Eye (tissue), 1 donor: ENCODE measurements around the gene AMIGO3.
"Not testable (repeated sequence)": the region's sequence is repeated elsewhere in the genome, so short reads cannot be mapped to it uniquely, and the experiment has no call there.

Source experiments
- DNase-seq: peaks from one replicate; pipeline ENCODE4 v3.0.0-alpha.2; 2015

The AMIGO3 gene

DNA sequence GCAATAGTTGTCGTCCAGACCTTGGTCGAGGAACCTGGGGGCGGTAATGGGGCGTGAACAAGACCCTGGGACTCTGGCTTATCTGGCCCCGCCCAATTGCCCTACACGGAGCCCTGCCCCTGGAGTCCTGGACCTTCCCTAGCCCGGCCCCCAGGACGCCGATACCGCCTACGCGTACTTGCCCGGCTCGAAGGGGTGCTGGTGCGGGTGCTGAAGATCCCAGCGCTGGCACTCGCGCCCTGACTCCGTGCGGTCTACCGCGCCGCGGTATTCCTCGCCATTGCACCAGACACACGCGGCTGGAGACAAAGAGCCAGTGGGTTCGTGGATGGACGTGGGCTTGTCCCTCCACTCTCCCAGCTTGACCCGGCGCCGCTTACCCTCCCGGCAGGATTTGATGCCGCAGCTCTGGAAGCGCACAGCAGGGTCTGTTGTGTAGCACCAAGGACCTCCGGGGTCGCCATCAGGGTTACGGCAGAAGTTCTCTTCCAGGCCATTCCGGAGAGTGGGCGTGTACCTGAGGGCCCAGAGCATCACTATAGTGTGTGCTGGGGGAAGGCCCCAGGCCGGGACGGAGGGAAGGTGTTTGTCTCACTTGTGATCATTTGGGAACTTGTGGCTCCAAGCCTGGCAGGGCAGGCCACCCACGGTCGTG is 32.6 kb downstream of the AMIGO3 start:
- DNase-seq: peak; percentile 78

DNA sequence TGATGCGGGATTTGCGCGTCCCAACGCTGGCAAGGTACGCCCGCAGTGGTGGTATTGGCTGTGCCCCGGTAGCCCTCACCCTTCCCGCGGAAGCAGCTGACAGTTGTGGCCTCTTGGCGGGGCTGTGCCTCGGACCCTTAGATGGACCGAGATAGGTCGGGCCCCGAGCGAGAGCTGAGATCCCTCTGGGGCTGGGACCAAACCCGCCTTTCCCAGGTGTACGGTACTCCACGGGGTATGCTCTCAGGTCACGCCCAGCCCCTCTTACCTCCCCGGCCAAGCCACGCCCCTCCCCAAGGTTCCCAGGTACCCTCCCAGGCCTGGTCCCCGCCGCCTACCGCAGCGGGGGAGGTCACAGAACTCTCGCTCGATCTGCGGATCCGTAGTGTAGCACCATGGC is 33.1 kb downstream of the AMIGO3 start:
- DNase-seq: peak; percentile 51

DNA sequence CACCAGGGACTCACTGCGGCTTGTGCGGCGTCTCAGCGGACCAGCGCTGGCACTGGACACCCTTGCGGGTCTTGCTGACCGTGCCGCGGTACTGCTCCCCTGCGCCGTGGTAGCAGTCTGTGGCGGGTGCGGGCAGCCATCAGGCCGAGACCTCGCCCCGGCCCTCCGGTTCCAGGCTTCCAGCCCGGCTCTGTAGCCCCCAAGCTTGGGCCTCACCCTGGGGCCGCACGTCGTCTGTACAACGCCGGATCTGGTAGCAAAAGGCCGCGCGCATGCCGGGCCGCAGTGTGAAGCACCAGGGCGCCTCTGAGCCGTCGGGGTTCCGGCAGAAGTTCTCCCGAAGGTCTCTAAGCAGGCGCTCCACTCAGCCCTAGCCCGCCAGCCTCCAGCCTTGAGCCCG is 33.6 kb downstream of the AMIGO3 start:
- DNase-seq: not testable (repeated sequence)

DNA sequence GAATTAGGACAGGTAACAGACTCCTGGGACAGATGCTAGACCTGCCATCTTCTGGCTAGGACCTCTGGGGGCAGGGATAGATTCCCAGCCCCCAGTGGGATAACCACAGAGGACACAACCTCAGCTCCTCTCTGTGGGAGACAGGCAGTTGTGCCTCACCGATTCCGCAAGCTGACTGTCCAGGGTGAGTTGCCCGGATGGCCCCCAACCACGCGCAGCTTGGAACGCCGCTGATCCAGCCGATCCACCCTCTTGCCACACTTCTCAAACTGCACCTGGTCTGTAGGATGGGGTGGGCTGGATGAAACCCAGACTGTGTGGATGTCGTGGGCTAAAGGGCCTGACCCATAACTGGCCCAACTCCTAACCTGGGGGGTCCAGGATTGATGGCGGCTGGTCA is 34.4 kb downstream of the AMIGO3 start:
- DNase-seq: not testable (repeated sequence)

DNA sequence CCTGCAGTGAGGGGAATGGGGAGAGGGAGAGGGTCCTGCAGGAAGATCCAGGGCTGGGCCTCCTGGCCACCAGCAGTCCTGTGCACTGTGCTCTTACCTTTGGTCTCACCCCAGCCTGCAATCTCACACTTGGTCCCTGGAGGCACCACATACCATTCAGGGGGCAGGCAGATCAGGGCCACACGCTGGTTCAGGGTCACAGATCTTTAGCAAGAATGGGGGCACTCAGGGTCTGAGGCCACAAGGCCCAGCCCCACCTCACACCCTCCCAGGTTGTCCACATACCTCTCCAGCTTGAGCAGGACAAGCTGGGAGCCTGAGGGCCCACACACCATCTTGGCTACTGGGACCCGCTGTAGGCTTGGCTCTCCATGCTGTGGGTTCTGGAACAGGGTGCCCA is 35.0 kb downstream of the AMIGO3 start:
- not testable (repeated sequence) for DNase-seq

DNA sequence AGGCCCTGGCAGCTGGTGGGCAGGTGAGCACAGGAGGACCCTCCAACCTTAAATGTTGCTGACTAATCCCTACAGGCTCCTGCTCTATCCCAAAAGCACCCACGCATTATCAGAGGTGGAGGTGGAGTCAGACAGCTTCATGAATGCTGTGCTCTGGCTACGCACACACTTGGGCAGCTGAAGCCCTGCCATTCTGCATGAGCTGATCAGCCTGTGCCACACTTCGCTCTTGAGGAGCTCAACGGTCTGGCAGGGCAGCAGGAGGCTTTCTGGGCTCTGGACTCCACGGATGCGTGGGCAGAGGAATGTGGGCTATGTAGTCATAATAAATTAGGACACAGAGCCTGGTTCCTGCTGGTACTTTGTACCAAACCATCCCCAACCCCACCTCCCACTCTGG is 36.3 kb downstream of the AMIGO3 start:
- no peak for DNase-seq

DNA sequence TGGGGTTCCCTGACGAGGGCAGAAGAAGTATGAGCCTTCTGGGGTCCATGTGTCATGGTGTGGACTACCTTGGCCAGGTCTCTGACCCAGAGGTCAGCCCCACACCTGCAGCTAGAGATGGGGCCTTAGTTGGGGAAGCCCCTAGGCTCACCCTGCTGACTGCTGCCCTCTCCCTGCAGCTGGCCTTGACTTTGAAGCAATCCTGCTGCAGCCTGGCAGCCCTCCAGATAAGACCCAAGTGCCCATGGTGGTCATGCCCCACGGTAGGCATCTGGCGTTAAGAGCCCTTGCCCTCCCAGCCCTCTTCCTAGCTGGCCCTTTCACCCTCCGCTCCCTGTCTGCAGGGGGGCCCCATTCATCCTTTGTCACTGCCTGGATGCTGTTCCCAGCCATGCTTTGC is 37.9 kb downstream of the AMIGO3 start:
- no peak for DNase-seq

DNA sequence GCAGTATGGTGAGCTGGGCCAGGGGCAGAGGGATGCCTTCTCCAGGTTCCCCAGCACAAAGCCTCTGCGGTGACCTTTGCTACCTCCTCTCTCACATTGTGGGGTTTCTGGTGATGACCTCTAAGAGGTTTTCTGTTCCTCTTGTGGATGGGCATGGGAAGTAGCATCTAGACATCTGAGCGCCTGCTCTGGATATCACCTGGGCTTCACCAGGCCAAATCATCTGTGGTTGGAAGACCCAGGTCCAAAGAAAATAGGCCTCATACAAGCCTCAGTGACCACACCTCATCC is 38.3 kb downstream of the AMIGO3 start:
- no peak for DNase-seq

DNA sequence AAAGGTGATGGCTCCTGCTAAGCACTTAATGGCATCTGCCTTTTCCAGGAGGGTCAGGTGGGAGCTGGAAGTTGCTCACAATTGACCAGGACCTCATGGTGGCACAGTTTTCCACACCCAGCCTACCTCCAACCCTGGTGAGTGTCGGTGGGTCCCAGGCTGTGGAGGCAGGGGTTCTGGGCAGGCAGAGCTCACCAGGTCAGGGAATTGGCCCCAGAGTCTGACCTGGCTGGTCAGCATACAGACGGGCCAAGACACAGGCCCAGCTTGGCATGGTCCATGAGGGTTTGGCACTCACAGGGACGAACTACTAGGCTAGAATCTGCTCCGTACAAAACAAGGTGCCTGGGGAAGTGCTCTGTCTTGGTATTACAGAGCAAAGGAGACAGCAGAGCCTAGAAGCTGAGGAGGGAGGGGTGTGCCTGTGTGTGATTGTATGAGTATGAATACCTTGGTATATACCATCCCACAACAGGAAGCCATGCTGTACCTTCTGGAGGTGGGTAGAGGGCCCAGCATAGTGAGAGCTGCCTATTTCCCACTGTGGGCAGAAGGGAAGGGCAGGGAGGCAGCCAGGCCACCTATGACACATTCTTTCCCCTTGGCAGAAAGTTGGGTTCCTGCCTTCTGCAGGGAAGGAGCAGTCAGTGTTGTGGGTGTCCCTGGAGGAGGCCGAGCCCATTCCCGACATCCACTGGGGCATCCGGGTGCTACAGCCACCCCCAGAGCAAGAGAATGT is 38.8 kb downstream of the AMIGO3 start:
- DNase-seq: no peak

DNA sequence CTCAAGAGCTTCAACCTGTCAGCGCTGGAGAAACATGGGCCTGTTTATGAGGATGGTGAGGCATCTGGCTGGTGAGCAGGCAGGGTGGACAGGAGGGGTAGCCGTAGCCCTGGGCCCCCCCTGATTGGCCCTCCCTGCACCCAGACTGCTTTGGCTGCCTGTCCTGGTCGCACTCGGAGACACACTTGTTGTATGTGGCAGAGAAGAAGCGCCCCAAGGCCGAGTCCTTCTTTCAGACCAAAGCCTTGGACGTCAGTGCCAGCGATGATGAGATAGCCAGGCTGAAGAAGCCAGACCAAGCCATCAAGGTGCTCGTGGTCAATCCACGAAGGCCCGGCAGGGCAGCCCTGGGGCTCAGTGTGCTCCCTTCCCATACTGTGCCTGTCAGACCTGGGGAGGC is 43.6 kb downstream of the AMIGO3 start:
- DNase-seq: no peak

DNA sequence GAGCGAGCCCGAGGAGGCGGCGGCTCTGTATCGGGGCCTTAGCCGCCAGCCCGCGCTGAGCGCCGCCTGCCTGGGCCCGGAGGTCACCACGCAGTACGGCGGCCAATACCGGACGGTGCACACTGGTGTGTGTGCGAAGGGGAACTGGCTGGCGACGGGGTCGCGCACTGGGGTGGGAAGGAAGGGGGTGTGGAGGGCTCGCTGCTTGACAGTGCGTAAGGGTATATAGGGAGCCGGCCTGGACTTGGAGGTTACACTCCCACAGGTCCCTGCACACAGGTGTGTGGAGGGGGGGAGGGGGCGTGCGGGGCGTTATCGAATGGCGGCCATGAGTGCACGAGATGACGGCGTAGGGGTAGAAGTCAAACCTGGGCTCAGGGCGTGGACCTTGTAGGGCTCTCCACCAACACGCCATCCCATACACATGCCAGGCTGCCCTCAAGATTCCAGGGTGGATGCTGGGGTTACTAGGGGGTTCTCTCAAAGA is 44.9 kb downstream of the AMIGO3 start:
- no peak for DNase-seq

DNA sequence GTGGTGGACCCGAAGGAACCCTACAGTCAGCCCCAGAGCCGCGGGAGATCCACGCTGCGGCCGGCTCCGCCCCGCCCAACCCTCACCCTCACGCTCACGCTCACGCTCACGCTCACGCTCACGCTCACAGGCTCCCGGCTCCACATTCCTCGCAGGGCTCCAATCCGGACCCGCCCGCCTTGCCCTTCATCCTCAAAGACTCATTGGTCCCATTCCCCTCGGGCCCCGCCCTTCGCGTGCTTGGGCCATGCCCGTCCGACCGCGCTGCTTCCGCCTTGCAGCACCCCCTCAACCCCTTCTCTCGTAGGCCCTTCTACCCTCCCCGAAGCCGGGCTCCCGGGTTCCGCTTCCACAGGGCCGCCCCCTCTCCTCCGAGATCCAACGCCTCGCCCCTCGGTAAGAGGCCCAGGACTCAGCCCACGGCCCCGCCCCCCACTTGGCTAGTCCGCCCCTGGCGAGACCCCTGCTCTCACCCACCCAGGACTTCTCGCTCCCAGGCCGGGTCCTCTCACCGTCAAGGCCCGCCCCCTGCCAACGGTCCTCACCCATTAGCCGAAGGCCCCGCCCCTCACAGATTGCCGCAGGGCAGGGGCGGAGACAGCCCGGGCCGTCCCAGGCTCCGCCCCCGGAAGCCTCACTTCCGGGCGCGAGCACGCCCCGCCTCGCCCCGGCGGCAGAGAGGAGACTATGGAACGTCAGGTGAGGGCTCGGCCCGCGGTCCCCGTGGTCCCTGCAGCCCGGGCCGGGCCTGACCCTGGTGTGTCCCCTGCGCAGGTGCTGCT is 45.6 kb downstream of the AMIGO3 start, which contains the start of gene APEH:
Gene APEH, plus strand, starts transcription at position 637 of the 782 bp plus-strand sequence. Its CDS starts 51 bp downstream, at position 688.
- DNase-seq: peak; percentile 98

DNA sequence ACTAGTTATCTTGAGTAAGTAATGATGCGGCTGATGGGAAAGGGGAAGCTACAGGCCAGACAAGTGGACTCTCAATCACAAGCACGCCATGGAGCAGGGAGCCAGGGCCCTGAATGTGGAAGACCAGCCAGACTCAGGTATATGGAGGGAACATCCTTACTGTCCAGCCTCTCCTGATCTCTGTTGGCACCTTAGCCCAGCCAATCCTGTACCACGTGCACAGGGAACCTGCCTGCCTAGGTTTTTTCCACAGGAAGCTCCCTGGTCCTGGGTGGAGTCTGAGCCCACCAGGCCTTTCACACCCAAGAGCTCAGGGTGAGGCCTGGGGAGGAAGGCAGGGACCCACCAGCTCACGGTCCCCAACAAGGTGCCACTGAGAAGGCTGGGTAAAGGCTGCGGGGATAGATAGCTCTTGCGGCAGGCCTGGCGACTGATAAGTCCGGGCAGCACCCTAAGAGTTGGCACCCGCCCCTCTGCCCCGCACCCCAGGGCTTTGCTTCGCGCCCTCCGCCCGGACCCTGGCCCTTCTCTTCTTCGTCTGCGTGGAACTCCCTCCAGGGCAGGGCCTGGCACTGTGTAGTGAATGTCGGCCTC is 46.3 kb downstream of the AMIGO3 start:
- no peak for DNase-seq

DNA sequence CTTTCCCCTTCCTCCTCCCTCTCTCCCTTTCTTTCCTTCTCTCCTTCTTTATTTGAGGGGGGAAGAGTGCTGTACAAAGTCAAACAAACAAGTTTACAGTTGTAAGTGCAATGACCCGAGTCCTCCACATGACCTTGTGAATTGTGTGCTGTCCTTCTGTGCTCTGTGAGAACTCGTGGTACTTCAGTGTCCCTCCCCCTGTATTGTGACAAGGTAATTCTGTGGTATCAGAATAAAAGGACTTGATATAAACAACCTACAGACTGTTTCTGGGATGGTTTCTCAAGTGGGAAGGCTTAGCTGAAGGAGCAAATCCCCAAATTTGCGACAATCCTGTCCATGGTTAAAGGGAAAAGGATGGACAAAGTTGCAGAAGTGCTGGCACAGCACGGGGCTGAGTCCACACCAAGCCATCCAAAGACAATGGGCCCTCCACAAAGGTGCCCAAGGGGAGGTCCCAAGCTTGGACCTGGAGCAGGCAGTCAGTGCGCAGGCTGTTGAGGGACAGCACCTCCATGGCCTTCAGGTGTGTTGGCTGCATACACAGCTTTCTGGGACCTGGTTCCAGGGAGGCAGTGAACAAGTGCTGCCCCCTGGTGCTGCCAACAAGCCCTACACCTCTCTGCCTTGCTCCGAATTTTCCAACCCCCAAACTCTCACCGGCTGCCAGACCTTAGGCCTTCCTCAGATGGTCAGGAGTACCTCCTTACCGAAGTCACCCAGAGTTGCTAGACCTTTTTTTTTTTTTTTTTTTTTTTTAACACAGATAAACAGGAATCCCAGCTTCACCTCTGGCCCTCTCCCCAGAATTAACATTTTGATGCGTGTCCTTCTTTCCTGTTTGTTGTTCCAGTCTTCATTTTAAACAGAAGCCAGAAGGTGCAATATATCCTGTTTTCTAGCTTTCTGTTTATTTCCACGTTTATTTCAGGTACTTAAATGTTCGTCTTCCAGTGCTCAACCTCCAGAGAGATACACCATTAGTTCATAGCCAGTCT is 47.9 kb downstream of the AMIGO3 start:
- peak; percentile 91 for DNase-seq

DNA sequence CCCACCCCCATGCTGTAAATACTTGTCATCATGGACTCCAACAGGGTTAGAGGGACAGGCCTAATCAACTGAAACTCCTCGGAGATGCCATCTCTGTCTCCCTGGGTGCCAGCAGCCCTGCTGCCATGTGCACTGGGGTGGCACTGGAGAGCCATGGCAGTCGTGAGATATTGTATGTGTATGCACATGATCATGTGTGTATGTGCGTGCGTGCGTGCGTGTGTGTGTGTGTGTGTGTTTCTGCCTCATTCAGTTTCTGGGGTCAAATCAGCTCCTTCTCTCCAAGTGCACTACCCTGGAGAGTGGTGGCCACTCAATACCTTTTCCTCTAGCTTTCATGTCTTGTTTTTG is 48.6 kb downstream of the AMIGO3 start:
- DNase-seq: no peak

DNA sequence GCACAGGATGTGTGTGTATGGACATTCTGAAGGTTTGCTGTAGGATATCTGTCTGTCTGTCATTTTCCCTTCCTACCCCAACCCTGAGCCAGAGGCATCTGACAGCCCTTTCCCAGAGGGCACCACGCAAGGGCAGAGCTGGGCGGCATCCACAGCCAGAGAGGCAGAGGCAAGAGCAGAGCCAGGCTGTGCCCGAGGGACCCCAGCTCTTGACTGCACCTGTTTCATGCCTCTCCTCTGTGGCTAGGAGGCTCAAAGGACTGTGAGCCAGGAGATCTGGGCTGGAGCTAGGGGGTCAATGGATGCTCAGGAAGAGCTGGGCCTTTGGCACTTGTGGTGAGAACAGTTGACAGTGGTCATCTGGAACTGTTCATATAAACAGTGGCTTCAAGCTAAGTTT is 50.1 kb downstream of the AMIGO3 start:
- no peak for DNase-seq

DNA sequence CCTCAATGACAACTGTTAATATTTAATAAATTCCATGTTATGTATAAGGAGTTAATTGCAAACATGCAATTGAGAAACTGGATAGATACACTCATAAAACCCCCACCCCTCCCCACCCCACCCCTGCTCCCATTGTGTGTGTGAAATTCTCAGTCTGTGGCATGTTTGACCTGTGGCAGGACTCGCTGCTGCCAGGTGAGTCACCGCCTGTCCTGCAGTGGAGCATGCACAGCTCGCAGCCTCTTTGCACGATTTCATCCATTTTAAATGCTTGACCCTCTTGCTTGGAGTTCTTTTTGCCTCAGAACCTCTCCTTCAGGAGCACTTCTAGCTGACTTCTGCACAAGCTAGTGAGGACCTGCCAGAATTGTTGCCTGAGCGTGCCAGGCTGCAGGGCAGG is 50.6 kb downstream of the AMIGO3 start:
- DNase-seq: no peak

DNA sequence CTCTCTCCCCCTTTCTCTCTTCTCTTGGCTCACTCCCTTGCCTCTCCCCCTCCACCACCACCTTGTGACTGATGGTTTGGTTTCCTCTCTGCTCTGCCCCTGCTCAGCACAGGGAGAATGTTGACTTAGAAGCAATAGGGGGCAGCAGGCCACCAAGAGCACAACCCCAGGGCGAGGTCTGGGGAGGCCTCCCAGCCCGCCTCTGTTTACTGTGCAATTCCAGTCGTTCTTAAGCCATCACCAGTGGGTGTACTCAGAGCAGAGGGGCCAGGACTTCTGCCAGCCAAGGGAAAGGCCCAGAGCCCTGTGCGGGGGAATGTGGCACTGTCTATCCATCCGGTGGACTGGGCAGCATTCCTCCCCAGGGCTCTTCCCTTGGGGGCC is 51.1 kb downstream of the AMIGO3 start:
- DNase-seq: no peak

DNA sequence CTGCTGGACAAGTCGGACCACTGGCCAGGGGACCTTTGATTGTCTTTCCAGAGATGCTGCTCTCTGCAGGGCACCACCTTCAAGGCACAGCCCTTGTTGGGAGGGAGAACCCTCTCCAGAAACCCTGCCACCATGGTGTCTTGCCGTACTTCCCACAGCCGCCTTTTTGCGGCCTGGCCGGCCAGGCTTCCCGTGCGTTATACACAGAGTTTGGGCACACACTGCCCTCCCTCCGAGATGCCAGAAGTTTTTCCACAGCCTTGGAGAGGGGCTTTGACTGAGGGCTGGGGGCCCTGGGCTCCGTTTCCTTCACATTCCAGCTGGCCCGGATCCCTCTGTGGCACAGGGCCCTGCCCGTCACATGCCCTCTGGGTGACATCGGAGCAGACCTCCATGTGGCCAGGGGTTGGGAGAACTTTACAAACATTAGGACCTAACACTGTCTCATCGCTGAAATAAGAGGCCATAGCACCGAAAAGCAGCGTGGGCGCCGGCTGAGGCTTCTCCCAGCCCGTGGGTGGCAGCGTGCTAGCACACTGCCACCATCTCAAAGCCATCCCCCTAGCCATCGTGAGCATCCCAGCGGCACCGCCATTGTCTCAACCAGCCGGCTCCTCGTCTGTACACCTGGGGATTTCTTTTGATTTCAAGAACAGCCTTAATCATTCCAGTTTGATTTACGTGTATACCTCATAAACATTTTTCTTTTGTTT is 51.6 kb downstream of the AMIGO3 start:
- no peak for DNase-seq
